Measurements from ENCODE around the gene BLVRB.

The BLVRB gene

GRCh38 chr19:40403262-40403984, 62.1 kb downstream of the BLVRB start:
- DNase-seq (ENCODE audit: low read depth), result peak; percentile 75

DNA sequence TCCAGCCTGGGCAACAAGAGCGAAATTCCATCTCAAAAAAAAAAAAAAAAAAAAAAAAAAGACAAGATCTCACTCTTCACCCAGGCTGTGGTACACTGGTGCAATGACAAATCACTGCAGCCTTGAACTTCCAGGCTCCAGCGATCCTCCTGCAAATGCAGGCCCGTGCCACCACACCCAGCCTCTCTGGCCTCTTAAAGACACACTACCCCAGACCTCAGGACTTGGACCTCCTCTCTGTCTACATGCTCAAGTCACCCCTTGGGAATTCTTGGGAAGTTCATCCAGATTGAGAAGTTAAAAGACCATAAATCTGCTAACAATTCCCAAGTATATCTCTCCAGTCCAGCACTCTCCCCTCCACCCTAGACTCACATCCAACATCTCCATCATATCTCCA, 65.0 kb downstream of the BLVRB start:
- no peak for DNase-seq (ENCODE audit: low read depth)

- DNase-seq (ENCODE audit: low read depth), result peak; percentile 34
Measured at GRCh38 chr19:40398417-40399131, 67.0 kb downstream of the BLVRB start.

All from stimulated activated CD8-positive, alpha-beta memory T cell treated with anti-CD3 and anti-CD28 coated beads, Interleukin-4, amount 100 ng/mL, for 24 hours (primary cell).